ENCODE data around the gene SH3PXD2B. TPM values are rescaled to one million over a fixed set of nuclear protein-coding genes. Genes with fewer than 3 reads are reported as not detected.
"Not testable (repeated sequence)": the region's sequence is repeated elsewhere in the genome, so short reads cannot be mapped to it uniquely, and the experiment has no call there.

Gene SH3PXD2B
- polyA plus RNA-seq, 3 donors: 24.8 to 37.7 (median 35.0) TPM

GRCh38 chr5:172365948-172366608, 88.2 kb downstream of the SH3PXD2B start:
- DNase-seq (ENCODE audit: extremely low read depth in 1 of 11, low read depth in 9 of 11, low spot score in 4 of 11): no peak

- no peak for DNase-seq (ENCODE audit: extremely low read depth in 1 of 11, low read depth in 9 of 11, low spot score in 4 of 11)
Measured at GRCh38 chr5:172364773-172365172, 89.6 kb downstream of the SH3PXD2B start.

- DNase-seq (ENCODE audit: extremely low read depth in 1 of 11, low read depth in 9 of 11, low spot score in 4 of 11): no peak
Measured at GRCh38 chr5:172362755-172363154, 91.6 kb downstream of the SH3PXD2B start.

GRCh38 chr5:172361566-172362238, 92.6 kb downstream of the SH3PXD2B start:
- no peak for DNase-seq (ENCODE audit: extremely low read depth in 1 of 11, low read depth in 9 of 11, low spot score in 4 of 11)

- no peak for DNase-seq (ENCODE audit: extremely low read depth in 1 of 11, low read depth in 9 of 11, low spot score in 4 of 11)
Measured at GRCh38 chr5:172358345-172358744, 96.0 kb downstream of the SH3PXD2B start.

- DNase-seq (ENCODE audit: extremely low read depth in 1 of 11, low read depth in 9 of 11, low spot score in 4 of 11): no peak
Measured at GRCh38 chr5:172356527-172356926, 97.8 kb downstream of the SH3PXD2B start.

GRCh38 chr5:172356047-172356446, 98.3 kb downstream of the SH3PXD2B start:
- no peak for DNase-seq (ENCODE audit: extremely low read depth in 1 of 11, low read depth in 9 of 11, low spot score in 4 of 11)

GRCh38 chr5:172353846-172354245, 100.5 kb downstream of the SH3PXD2B start:
- no peak for DNase-seq (ENCODE audit: extremely low read depth in 1 of 11, low read depth in 9 of 11, low spot score in 4 of 11)

- no peak for DNase-seq (ENCODE audit: extremely low read depth in 1 of 11, low read depth in 9 of 11, low spot score in 4 of 11)
Measured at GRCh38 chr5:172353271-172353812, 101.0 kb downstream of the SH3PXD2B start.

GRCh38 chr5:172352526-172352925, 101.8 kb downstream of the SH3PXD2B start:
- not testable (repeated sequence) for DNase-seq (ENCODE audit: extremely low read depth in 1 of 11, low read depth in 9 of 11, low spot score in 4 of 11)

- DNase-seq (ENCODE audit: extremely low read depth in 1 of 11, low read depth in 9 of 11, low spot score in 4 of 11): no peak
Measured at GRCh38 chr5:172351240-172351778, 103.0 kb downstream of the SH3PXD2B start.

- no peak for DNase-seq (ENCODE audit: extremely low read depth in 1 of 11, low read depth in 9 of 11, low spot score in 4 of 11)
Measured at GRCh38 chr5:172350212-172351181, 103.8 kb downstream of the SH3PXD2B start.

- DNase-seq (ENCODE audit: extremely low read depth in 1 of 11, low read depth in 9 of 11, low spot score in 4 of 11): not testable (repeated sequence)
Measured at GRCh38 chr5:172348733-172349132, 105.6 kb downstream of the SH3PXD2B start.

- DNase-seq (ENCODE audit: extremely low read depth in 1 of 11, low read depth in 9 of 11, low spot score in 4 of 11): no peak
Measured at GRCh38 chr5:172348084-172348483, 106.2 kb downstream of the SH3PXD2B start.

- DNase-seq (ENCODE audit: extremely low read depth in 1 of 11, low read depth in 9 of 11, low spot score in 4 of 11): no peak
Measured at GRCh38 chr5:172347496-172348052, 106.8 kb downstream of the SH3PXD2B start.

GRCh38 chr5:172345881-172346280, 108.4 kb downstream of the SH3PXD2B start:
- no peak for DNase-seq (ENCODE audit: extremely low read depth in 1 of 11, low read depth in 9 of 11, low spot score in 4 of 11)

- DNase-seq (ENCODE audit: extremely low read depth in 1 of 11, low read depth in 9 of 11, low spot score in 4 of 11): no peak
Measured at GRCh38 chr5:172344855-172345409, 109.4 kb downstream of the SH3PXD2B start.

- DNase-seq (ENCODE audit: extremely low read depth in 1 of 11, low read depth in 9 of 11, low spot score in 4 of 11): no peak
Measured at GRCh38 chr5:172343741-172344140, 110.6 kb downstream of the SH3PXD2B start.

- no peak for DNase-seq (ENCODE audit: extremely low read depth in 1 of 11, low read depth in 9 of 11, low spot score in 4 of 11)
Measured at GRCh38 chr5:172342918-172343317, 111.4 kb downstream of the SH3PXD2B start.

Data from renal cortex interstitium (tissue), 11 donors.